HG03175 (cell line): ENCODE measurements around the gene PLCL2.
"Not testable (repeated sequence)": the region's sequence is repeated elsewhere in the genome, so short reads cannot be mapped to it uniquely, and the experiment has no call there.

Source experiments
- ATAC-seq: cut with Tn5 transposase; IDR thresholded peaks from one replicate; pipeline ENCODE4 v1.9.1; 2021; ENCODE audit warnings: mild to moderate bottlenecking, moderate library complexity; ENCODE audit not compliant: unreplicated experiment

PLCL2 gene

GRCh38 chr3:16957852-16958251 lies 73.1 kb downstream of the PLCL2 start:
- not testable (repeated sequence) for ATAC-seq

GRCh38 chr3:16960125-16960524 lies 75.4 kb downstream of the PLCL2 start:
- ATAC-seq, result no peak

GRCh38 chr3:16961621-16962205 lies 77.0 kb downstream of the PLCL2 start:
- ATAC-seq, result no peak

- no peak for ATAC-seq
Measured at GRCh38 chr3:16975083-16975482, 90.3 kb downstream of the PLCL2 start.

DNA sequence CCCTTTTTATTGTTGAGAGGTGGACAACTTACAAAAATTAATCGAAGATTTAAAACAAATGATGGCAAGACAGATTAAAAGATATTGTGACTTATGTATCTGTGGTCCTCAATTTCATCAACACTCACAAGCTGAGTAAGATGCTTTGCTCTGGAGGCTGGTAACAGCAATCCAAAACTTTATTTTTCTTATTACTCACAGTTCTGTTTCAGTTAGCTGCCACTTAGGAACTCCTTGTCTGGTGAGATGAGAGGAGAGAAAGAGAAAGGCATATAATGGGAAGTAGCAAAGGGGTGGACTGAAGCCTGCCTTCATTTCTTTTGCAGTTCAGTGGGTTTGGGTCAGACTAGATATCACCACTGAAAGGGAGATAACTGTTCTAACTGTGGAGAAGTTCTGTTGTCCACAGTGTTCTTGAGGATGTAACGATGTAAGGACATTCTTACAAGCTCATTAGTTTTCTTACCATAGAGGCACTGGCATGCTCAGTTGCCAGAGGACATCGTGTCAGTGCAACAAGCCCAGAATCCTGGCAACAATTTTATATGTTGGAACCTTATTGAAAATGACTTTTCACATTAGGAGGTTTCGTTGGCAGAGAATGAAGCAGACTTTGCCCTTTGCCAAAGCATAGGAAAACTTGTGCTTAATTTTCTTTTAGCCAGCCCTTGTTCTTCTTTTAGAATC lies 93.6 kb downstream of the PLCL2 start:
- no peak for ATAC-seq

- no peak for ATAC-seq
Measured at GRCh38 chr3:16978921-16979271, 94.1 kb downstream of the PLCL2 start.

GRCh38 chr3:16979769-16980515 lies 95.2 kb downstream of the PLCL2 start:
- not testable (repeated sequence) for ATAC-seq

- ATAC-seq, result not testable (repeated sequence)
Measured at GRCh38 chr3:16980526-16980925, 95.8 kb downstream of the PLCL2 start.

DNA sequence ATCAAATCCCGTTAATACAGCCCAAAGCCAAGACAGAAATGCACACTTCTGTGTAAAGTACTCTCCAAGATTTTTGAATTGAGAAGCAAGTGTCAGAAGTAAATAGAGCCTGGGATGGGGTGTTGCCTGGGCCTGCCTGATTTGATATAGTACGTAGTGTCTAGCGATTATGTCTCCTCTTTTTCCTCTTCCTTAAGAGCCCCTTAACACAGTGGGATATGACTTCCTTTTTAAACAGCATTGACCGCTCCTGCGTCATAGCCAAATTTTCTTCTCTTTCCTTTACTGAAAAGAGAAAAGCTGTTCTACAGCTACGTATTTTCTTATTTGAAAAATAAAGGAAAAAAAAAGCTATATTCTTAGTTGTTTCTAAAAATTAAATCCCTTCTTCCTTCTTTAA lies 97.7 kb downstream of the PLCL2 start:
- no peak for ATAC-seq

DNA sequence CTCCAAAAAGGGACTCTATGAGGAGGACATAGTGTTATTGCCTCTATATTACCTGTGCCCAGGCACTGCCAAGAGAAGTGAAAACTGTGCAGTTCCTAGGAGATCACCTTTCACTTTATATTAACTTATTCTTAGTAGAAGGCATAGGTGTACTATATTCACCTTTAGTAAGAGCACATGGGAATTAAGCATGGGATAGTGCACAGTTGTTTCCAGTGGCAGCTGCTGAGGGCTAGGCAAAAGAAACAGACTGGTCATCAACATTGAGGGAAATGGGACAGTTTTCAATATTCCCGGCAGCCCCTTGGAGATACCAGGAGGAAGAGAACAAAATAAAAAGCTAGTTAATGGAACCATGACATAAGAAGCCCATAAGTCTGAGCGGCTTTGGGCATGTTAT lies 100.9 kb downstream of the PLCL2 start:
- ATAC-seq, result no peak

DNA sequence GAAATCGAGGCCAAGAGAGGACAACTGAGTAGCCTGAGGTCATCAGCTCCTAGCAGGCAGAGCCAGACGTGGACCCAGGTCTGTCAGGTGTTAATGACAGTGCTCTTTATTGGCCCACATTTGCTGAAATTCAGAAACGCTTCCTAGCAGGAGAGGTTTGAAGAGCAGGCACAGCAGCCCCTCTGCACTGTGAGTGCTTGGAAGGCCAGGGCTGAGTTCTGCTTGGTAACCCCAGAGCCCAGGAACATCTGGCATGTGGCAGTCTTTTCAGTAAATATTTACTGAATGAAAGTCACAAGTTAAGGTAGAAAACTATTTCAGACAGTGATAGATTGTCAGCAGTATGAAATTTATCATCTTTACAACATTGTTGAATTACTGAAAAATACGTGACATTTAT lies 102.4 kb downstream of the PLCL2 start:
- ATAC-seq, result no peak

GRCh38 chr3:16990163-16990562 lies 105.4 kb downstream of the PLCL2 start:
- ATAC-seq, result no peak

DNA sequence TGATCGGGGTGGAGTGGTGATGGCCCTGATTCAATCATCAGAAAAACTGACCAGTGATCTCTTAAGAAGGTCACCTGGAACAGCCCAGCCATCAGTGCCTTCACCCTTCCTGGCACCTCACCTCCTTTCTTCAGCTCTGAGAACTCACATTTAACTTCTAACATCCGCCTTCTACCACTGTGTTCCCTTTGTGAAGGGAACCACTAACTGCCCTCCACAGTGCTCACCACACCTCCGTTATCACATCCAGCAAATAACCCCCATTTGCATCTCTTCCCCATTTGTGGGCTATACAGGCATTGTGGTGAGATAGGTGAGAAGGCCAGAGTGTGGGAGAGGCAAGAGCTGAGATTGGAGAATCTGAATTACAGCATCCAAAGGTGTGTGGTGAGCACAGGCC lies 107.4 kb downstream of the PLCL2 start:
- ATAC-seq, result no peak

DNA sequence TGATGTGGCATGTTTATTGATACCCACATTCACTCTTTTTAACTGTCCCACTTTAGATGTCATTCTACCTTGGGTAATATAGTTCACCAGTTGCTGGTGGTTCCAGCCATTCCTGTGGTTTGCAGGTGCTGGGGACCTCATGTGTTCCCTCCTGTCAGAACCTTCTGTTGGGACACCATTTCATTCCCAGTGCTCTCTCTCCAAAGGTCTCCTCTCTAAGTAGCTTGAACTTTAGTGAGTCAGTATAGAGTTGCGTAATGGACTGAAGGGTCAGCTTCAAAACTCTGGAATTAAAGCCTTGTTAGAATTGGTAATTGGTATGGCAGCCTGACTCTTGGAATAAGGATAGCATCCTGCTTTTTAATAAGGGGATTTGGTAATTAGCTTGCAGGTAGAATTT lies 108.5 kb downstream of the PLCL2 start:
- no peak for ATAC-seq

DNA sequence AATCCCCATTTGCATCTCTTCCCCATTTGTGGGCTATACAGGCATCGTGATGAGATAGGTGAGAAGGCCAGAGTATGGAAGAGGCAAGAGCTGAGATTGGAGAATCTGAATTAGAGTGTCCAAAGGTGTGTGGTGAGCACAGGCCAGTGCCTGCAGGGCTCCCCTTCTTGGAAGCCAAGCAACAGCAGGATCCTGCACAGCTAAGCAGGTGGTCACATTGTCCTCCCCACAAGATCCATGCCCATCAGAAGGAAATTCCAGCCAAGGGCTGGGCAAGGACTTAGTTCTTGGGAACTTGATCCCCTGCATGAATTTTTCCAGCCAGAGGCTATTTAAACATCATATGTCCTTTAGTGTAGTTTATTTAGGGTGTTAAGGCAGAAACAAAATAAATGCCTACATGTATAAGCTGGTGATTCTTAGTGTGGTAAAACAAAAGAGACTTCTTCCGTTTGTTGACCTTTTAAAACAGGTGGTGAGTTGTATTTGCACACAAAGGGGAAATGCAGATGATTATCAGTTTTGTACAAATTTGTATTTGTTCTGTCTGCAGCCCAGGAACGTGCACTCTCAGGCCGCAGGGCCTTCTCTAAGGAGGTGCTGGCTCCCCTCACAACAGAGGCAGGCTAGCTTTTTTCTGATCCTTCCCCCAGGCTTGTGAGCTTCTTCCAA lies 110.2 kb downstream of the PLCL2 start:
- no peak for ATAC-seq

- ATAC-seq, result no peak
Measured at GRCh38 chr3:16995601-16996000, 110.8 kb downstream of the PLCL2 start.

DNA sequence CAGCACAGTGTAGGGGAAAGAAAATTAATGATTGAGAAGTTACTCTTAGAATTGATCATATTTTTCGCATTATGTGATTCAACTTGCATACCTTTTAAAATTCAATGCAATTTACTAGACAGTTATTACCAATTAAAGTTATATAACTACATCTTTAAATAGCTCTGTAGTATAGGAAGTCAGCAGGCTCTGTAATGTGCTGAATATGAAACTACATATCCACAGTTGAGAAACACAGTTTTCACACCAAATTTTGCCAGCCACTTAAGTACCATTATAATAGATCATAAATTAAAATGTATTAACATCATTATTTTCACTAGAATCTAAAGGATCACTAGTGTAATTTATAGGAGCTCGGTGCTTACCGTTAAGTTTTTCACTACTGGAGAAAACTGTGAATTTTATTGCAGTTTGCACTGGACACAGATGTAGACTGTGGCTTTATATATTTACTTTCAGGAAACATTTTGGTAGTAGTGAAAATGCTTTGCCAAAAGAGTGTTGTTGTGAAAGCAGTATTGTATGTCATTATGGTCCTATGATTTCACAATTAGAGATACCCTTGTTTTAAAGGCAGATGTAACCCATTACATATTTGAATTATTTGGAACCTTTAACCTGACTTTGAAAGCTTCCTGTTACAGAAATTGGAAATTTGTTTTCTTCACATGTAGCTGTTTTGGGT lies 113.6 kb downstream of the PLCL2 start:
- ATAC-seq, result no peak

DNA sequence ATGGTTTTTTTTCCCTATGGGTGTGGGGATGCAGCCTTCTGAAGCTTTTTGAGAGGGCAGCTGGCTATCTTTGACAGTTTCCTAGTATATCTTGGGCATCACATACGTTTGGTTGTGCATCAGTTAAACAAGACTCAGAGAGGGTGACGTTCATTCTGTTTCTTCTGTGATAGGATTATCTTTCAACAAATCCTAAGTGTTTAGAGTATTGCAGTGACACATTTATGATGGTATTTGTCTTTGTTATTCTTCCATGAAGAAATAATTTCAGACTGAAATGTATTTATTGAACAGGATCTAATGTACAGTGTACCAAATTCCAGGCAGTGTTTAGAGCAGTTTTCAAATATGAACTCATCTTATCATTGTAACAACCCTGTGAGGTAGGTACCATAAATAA lies 114.4 kb downstream of the PLCL2 start:
- ATAC-seq, result no peak

- ATAC-seq, result no peak
Measured at GRCh38 chr3:16999871-17000270, 115.1 kb downstream of the PLCL2 start.

- no peak for ATAC-seq
Measured at GRCh38 chr3:17003457-17003856, 118.7 kb downstream of the PLCL2 start.
